Frontal cortex (tissue), 4 donors: ENCODE results near the gene RILPL2. TPM values are rescaled to one million over a fixed set of nuclear protein-coding genes. Genes with fewer than 3 reads are reported as not detected.
"Not testable (repeated sequence)": the region's sequence is repeated elsewhere in the genome, so short reads cannot be mapped to it uniquely, and the experiment has no call there.

Source experiments
- DNase-seq, 2 donors: peaks; one replicate each; pipeline ENCODE4 v3.0.0; 2012; ENCODE audit warnings: low spot score in 2 of 2
- FAIRE-seq: peaks from 2 replicates; lab custom pipeline; 2012; peaks lifted over from hg19 to GRCh38; lab: Jason Lieb, UNC
- total RNA-seq: library from RNA; depleted of rRNA; stranded (reverse); fragments of >200 nt; gene quantifications from one replicate; pipeline ENCODE4 v1.2.3, GENCODE V29; 2014
- donor health status: control.
- donor health status: control.
- donor health status: control.

The RILPL2 gene
- total RNA-seq = 0.41 TPM

- DNase-seq (peak; percentile 64 to 84), FAIRE-seq (no peak)
These were observed at the start of gene RILPL2 for GRCh38 chr12:123436017-123436964. RILPL2 (minus strand) TSS chr12:123436684; CDS start chr12:123436420, 264 bp downstream.

GRCh38 chr12:123485756-123486155 is 49.3 kb upstream of the RILPL2 start:
- DNase-seq (no peak), FAIRE-seq (no peak)

DNA sequence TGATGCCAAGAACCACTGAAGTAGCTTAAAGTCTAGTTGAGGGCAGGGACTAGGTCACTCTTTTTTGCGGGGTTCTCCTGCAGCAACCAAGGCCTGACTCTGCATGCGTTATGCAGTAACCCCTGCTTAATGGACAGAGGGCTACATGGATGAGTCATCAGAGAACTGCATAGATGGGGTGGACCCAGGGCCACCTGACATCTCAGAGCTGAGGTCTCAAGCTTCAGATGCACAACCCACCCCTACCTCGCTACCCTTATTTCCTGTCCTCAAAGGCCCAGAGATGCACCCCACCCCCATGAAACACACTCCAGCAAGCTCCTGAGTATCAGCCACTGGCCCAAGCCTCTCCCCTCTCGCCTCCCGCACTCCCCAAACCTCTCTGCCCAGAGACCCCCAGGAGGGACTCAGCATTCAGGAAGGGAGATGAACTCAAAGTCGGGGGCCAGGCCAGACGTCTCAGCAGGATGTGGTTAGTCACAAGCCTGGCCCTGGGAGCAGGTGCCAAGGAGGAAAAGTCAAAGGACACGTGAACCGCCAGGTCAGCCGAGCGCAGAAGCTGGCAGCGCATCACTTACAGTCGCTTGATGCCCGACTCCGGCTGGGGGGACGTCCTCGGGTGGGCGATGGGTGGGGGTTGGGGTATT is 47.2 kb upstream of the RILPL2 start:
- DNase-seq (no peak), FAIRE-seq (no peak)

GRCh38 chr12:123482876-123483275 is 46.4 kb upstream of the RILPL2 start:
- FAIRE-seq (no peak), DNase-seq (no peak)

GRCh38 chr12:123481251-123481650 is 44.8 kb upstream of the RILPL2 start:
- FAIRE-seq, DNase-seq: not testable (repeated sequence)

DNA sequence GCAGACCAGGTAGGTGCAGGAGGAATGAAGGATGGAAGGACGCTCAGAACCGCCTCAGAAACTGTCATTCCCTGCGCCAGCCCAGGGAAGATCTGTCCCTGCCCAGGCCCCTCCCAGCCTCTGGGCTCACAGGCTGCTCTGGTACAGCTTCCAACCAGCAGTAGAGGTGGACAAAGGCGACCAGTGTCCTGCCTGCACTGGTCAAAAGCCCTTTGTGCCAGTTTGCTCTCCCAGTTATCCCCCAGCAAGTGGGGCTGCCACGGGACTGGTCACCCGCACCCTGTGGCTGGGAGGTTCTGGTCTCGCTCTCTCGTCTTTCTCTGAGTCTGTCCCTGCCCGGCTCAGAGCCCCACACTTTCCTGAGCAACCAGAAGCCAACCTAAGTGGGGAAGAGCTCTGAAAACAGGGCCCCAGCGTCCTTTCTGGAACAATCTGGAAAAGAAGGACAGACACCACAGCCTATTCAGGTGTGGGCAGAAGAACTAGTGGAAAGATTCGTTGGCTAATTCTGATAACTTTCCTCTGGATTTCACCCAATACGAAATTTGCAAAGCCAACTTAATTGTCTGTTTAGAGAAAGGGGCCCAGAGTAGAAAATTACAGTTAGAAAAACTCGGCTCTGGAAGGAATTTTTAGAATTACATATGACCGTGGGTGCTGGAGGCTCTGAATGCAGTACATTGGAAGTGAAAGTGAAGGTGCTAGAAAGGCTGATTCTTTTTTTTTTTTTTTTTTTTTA is 43.1 kb upstream of the RILPL2 start:
- peak; percentile 59 to 62 for DNase-seq
- no peak for FAIRE-seq

GRCh38 chr12:123478762-123479161 is 42.3 kb upstream of the RILPL2 start:
- no peak for FAIRE-seq
- peak; percentile 56 to 76 for DNase-seq

- no peak for DNase-seq
- FAIRE-seq = no peak
These were observed 41.6 kb upstream of the RILPL2 start for GRCh38 chr12:123478069-123478468.

DNA sequence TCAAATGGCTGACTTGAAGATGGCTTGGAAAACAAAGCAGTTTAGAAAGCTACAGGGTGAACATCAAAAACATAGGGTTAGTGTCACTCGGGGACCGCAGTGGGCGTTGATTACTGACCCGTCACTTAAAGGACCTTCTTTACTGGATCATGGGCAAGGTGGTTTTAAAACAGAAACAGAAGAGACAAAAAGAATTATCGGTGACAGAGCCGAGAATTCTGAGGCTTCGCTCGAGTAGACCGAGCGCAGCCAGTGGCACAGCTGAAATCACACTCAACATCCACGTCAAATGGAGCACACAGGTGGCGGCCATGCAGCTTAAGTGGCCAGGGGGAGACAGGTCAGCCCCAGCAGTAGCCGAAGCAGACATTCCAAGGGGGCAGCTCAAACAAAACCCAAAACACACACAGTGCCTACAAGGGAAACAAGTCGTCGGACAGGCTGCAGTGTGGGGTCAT is 38.8 kb upstream of the RILPL2 start:
- no peak for FAIRE-seq

DNA sequence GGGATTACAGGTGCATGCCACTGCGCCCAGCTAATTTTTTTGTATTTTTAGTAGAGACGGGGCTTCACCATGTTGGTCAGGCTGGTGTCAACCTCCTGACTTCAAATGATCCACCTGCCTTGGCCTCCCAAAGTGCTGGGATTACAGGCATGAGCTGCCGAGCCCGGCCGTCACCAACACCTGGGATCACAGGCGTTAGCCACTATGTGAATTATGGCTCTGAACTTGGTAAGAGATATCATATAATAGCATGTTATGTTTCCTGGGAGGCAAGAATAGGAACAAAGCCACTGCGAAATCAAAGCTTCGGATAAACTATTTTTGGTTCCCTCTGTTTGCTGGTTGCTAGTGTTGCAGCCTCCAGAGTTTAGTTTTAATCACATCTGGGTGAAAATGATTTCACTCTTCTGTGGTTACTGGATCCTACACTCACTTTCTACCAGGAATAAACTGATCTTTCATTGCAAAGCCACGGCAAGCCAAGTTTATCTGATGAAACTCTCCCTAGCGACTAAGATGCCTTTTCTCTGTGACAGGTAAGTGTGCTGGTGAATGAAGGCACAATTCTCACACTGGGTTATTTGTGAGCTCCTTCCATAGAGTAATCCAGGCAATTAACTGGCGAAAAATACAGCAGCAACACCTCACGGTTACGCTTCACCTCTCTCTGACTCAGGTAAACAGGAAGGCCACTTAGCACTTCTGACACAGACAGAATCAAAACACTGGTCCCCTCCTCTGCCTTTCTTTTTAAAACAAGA is 38.2 kb upstream of the RILPL2 start:
- FAIRE-seq (no peak), DNase-seq (no peak)

More for the DNA sequence above, 38.8 kb upstream of the RILPL2 start:
- DNase-seq = no peak

DNA sequence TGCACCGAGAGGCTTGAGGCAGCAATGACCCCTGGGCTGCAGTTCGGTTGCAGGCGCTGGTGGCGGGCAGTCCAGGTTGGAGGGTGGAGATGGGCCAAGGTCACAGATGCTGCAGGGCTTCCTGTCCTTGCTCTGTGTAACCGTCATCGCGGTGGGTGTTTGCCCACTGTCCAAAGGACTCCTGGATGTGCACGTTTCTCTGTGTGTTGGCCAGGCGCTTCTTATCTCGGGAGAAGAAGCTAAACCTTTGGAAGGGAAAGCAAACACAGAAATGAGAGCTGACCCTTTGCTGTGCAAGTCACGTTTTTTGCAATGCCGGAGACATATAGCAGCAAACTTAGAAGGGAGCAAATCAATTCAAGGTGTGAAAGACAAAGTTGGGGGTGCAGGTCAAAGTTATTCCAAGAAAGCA is 36.0 kb upstream of the RILPL2 start:
- FAIRE-seq (no peak), DNase-seq (no peak)

- FAIRE-seq = no peak
- no peak for DNase-seq
These were observed 35.0 kb upstream of the RILPL2 start for GRCh38 chr12:123471374-123472068.

GRCh38 chr12:123469978-123470377 is 33.5 kb upstream of the RILPL2 start:
- FAIRE-seq = no peak

DNA sequence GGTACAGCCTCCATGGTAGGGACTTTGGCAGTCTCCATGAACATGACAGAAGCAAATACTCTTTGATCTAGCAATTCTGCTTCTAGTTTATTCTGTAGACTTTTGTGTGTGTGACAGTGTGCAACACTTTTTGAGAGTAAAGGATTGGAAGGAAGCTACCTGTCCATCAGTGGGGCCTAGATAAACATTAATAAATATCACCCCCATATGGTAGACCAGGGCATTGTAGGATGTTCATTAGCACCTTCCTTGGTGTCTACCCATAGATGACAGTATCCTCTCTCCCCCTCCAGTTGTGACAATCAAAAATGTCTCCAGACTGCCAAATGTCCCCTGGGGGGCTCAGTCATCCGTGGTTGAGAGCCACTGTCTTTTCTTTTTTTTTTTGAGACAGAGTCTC is 32.3 kb upstream of the RILPL2 start:
- no peak for FAIRE-seq
- DNase-seq = no peak

More at GRCh38 chr12:123469978-123470377, 33.5 kb upstream of the RILPL2 start:
- DNase-seq = no peak

DNA sequence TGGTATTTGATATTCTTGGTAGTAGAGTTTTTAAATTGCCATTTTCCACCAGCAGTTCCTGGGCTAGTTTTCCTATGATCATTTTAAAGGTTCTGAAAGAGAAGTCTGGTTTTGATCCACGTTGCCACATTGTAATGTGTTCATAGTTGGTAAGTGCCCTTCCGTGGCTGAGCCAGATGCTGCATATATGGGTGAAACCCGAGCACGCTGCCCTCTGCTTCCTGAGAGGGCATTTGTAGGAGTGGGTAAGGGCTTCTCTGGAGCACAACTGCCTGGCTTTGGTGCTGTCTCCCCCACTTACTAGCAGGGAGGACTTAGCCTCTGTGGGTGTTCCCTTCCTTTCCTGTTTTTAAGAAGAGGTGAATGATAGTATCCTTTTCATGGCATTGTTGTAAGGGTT is 28.6 kb upstream of the RILPL2 start:
- FAIRE-seq = no peak
- no peak for DNase-seq

DNA sequence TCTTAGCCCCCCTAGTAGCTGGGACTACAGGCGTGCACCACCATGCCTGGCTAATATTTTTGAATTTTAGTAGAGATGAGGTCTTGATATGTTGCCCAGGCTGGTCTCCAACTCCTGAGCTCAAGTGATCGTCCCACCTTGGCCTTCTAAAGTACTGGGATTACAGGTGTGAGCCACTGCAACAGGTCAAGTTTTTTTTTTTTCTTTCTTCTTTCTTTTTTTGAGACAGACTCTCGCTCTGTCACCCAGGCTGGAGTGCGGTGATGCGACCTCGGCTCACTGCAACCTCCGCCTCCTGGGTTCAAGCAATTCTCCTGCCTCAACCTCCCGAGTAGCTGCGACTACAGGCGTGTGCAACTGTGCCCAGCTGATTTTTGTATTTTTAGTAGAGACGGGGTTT is 26.7 kb upstream of the RILPL2 start:
- FAIRE-seq, DNase-seq: not testable (repeated sequence)

DNA sequence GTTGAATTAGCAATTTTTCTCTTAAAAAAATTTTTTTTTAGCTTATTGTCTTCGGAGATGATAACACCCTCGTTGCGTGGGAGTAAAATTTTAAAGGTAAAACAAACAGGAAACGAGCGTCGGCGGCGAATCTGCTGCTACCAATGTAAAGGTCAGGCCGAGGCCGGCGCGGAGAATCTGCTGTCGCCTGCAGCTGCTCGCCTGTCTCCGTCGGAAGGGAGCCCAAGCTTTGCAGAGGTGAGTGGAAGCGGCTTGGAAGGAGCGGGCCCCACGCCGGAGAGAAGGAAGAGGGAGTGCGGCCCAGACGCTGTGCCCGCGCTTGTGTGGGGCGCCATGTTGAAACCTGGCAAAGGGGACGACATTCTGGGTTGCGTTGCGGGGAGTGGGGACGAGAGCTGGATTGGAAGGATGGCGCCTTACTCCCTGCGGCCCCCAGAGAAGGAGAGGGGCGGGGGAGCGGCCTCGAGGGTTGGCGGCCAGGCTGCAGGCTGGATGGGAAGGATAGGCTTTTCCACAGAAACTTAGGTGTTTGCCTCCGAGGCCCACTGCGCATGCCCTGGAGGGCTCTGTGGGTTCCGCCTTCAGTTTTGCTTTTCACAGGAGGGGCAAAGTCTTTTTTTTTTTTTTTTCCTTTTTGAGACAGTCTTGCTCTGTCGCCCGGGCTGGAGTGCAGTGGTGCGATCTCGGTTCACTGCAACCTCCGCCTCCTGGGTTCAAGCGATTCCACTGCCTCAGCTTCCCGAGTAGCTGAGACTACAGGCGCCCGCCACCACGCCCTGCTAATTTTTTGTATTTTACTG is 21.7 kb upstream of the RILPL2 start, which contains the start of gene SNRNP35:
Gene SNRNP35 (plus strand): TSS at position 160 of the 800 bp plus-strand sequence. CDS start 7,402 bp downstream, outside the sequence.
- DNase-seq (peak; percentile 49 to 64), FAIRE-seq (no peak)

DNA sequence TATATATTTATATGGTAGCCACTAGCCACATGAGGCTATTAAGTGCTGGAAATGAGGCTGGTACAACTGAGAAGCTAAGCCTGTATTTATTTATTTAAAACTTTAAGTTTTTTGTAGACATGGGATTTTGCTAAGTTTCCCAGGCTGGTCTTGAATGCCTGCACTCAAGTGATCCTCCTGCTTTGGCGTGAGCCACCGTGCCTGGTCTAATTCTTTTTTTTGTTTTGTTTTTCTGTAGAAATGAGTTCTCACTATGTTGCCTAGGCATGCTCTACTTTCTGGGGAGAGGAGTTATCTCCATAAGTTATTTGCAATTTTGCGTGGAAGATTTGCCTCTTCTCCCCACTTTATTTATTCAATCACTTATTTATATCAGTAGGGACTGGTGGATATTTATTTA is 16.7 kb upstream of the RILPL2 start:
- FAIRE-seq (no peak), DNase-seq (no peak)
